NCI-H2081 (cell line): ENCODE measurements around the gene LRP1B.

ENCODE experiments used
- DNase-seq, 2 experiments: peaks; one replicate each; lab custom pipeline; 2025; lab: John Stamatoyannopoulos, UW

LRP1B gene

GRCh38 chr2:140539242-140539875, 1591.5 kb downstream of the LRP1B start:
- DNase-seq = no peak

- no peak for DNase-seq
These were observed 1601.1 kb downstream of the LRP1B start for GRCh38 chr2:140529706-140530105.

- no peak for DNase-seq
These were observed 1601.8 kb downstream of the LRP1B start for GRCh38 chr2:140528982-140529381.

GRCh38 chr2:140526575-140526974, 1604.2 kb downstream of the LRP1B start:
- DNase-seq = no peak

GRCh38 chr2:140512106-140512505, 1618.7 kb downstream of the LRP1B start:
- no peak for DNase-seq

GRCh38 chr2:140509765-140510164, 1621.1 kb downstream of the LRP1B start:
- no peak for DNase-seq

GRCh38 chr2:140508756-140509155, 1622.1 kb downstream of the LRP1B start:
- no peak for DNase-seq

GRCh38 chr2:140506606-140507005, 1624.2 kb downstream of the LRP1B start:
- no peak for DNase-seq

- DNase-seq = no peak
These were observed 1626.2 kb downstream of the LRP1B start for GRCh38 chr2:140504601-140505000.

- no peak for DNase-seq
These were observed 1627.7 kb downstream of the LRP1B start for GRCh38 chr2:140502951-140503630.

- DNase-seq = no peak
These were observed 1632.5 kb downstream of the LRP1B start for GRCh38 chr2:140498360-140498759.

GRCh38 chr2:140496714-140497113, 1634.1 kb downstream of the LRP1B start:
- no peak for DNase-seq

GRCh38 chr2:140491876-140492275, 1638.9 kb downstream of the LRP1B start:
- DNase-seq = no peak

- no peak for DNase-seq
These were observed 1641.6 kb downstream of the LRP1B start for GRCh38 chr2:140489193-140489592.

GRCh38 chr2:140481136-140481535, 1649.7 kb downstream of the LRP1B start:
- DNase-seq = no peak

- no peak for DNase-seq
These were observed 1657.0 kb downstream of the LRP1B start for GRCh38 chr2:140473851-140474250.

- no peak for DNase-seq
These were observed 1658.1 kb downstream of the LRP1B start for GRCh38 chr2:140472676-140473075.

GRCh38 chr2:140465301-140465700, 1665.5 kb downstream of the LRP1B start:
- DNase-seq = no peak

- DNase-seq = peak in 1 of 2 experiments; percentile 27
These were observed 1667.8 kb downstream of the LRP1B start for GRCh38 chr2:140462990-140463389.

GRCh38 chr2:140457483-140457882, 1673.3 kb downstream of the LRP1B start:
- DNase-seq = no peak

- DNase-seq = no peak
These were observed 1675.5 kb downstream of the LRP1B start for GRCh38 chr2:140455315-140455714.

- no peak for DNase-seq
These were observed 1676.1 kb downstream of the LRP1B start for GRCh38 chr2:140454717-140455116.

GRCh38 chr2:140451324-140451723, 1679.5 kb downstream of the LRP1B start:
- no peak for DNase-seq

- DNase-seq = no peak
These were observed 1688.5 kb downstream of the LRP1B start for GRCh38 chr2:140442319-140442718.
